Limb (tissue), 2 donors: ENCODE measurements around the gene KRT17.
"Not testable (repeated sequence)": the region's sequence is repeated elsewhere in the genome, so short reads cannot be mapped to it uniquely, and the experiment has no call there.

Experiments used
- DNase-seq, 2 donors: peaks; one replicate each; pipeline ENCODE4 v3.0.0-alpha.2; 2016; ENCODE audit errors: extremely low spot score in 2 of 2

Gene KRT17

GRCh38 chr17:41620583-41621434 lies 3.6 kb downstream of the KRT17 start:
- peak in 1 of 2 donors; percentile 31 for DNase-seq

- DNase-seq: not testable (repeated sequence)
These were observed 4.3 kb downstream of the KRT17 start for GRCh38 chr17:41619927-41620582.

GRCh38 chr17:41619036-41619926 lies 5.1 kb downstream of the KRT17 start:
- DNase-seq: peak in 1 of 2 donors; percentile 18

GRCh38 chr17:41618341-41619035 lies 5.9 kb downstream of the KRT17 start:
- no peak for DNase-seq

GRCh38 chr17:41617698-41618097 lies 6.7 kb downstream of the KRT17 start:
- DNase-seq: no peak

GRCh38 chr17:41617136-41617535 lies 7.2 kb downstream of the KRT17 start:
- no peak for DNase-seq

GRCh38 chr17:41616486-41616885 lies 7.9 kb downstream of the KRT17 start:
- DNase-seq: not testable (repeated sequence)

- DNase-seq: no peak
These were observed 8.9 kb downstream of the KRT17 start for GRCh38 chr17:41615454-41615853.

GRCh38 chr17:41614767-41615166 lies 9.6 kb downstream of the KRT17 start:
- not testable (repeated sequence) for DNase-seq

- no peak for DNase-seq
These were observed 10.3 kb downstream of the KRT17 start for GRCh38 chr17:41614098-41614497.

GRCh38 chr17:41613277-41614082 lies 10.9 kb downstream of the KRT17 start:
- no peak for DNase-seq

- DNase-seq: not testable (repeated sequence)
These were observed 11.8 kb downstream of the KRT17 start, which contains the start of gene KRT16 for GRCh38 chr17:41612376-41613160. TSS of gene KRT16 (minus strand) at chr17:41612767. CDS start at chr17:41612688, 79 bp downstream.

GRCh38 chr17:41610965-41611640 lies 13.3 kb downstream of the KRT17 start:
- DNase-seq: no peak

- DNase-seq: not testable (repeated sequence)
These were observed 14.3 kb downstream of the KRT17 start for GRCh38 chr17:41610061-41610517.

GRCh38 chr17:41606930-41607329 lies 17.4 kb downstream of the KRT17 start:
- not testable (repeated sequence) for DNase-seq

GRCh38 chr17:41602524-41602923 lies 21.9 kb downstream of the KRT17 start:
- DNase-seq: no peak

- DNase-seq: no peak
These were observed 24.1 kb downstream of the KRT17 start for GRCh38 chr17:41600318-41600717.

GRCh38 chr17:41599680-41600079 lies 24.7 kb downstream of the KRT17 start:
- DNase-seq: no peak

GRCh38 chr17:41595585-41595984 lies 28.8 kb downstream of the KRT17 start:
- no peak for DNase-seq
